ENCODE data around the gene DBN1. TPM values are rescaled to one million over a fixed set of nuclear protein-coding genes. Genes with fewer than 3 reads are reported as not detected.

DBN1 gene
- total RNA-seq, 1 experiment from 2014 or later, result 144 TPM

DNA sequence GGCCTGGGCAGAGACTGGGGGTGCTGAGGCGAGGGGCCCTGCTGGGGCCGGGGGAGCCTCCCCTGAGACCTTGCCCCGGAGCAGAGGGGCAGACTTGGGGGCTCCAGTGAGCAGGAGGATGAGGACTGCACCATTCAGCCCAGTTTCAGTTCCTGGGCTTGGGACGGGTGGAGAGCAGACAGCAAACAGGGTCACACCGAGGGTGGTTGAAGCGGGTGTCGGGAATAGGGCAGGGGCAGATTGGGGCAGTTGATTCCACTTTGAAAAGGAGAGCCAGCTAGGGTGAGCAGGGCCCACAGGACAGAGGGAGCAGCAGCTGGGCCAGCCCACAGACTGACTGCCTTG is 42.5 kb downstream of the DBN1 start:
- TF ChIP-seq, protein P1, sequence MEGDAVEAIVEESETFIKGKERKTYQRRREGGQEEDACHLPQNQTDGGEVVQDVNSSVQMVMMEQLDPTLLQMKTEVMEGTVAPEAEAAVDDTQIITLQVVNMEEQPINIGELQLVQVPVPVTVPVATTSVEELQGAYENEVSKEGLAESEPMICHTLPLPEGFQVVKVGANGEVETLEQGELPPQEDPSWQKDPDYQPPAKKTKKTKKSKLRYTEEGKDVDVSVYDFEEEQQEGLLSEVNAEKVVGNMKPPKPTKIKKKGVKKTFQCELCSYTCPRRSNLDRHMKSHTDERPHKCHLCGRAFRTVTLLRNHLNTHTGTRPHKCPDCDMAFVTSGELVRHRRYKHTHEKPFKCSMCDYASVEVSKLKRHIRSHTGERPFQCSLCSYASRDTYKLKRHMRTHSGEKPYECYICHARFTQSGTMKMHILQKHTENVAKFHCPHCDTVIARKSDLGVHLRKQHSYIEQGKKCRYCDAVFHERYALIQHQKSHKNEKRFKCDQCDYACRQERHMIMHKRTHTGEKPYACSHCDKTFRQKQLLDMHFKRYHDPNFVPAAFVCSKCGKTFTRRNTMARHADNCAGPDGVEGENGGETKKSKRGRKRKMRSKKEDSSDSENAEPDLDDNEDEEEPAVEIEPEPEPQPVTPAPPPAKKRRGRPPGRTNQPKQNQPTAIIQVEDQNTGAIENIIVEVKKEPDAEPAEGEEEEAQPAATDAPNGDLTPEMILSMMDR (IDR thresholded peaks at IDR 0.05; ENCODE audit: insufficient read depth in 1 of 2, low read depth in 1 of 2, low read length in 1 of 2, severe bottlenecking in 1 of 2, unreplicated experiment in 1 of 2), result no peak
- intact Hi-C loops (cut with micrococcal nuclease; ENCODE audit: unreplicated experiment), result no loop called here
- peaks cover 5% of the 10 kb centered on the region for H3K4me1 Mint-ChIP-seq (ENCODE audit: low read depth, unreplicated experiment)
- Histone ChIP-seq H3K4me3 (ENCODE audit: low read depth, low read length) (no peak overlapping the region), H3K27me3 (replicated peaks; ENCODE audit: control insufficient read depth, insufficient read depth, low read length) (no peaks in the 10 kb centered on the region), H3K4me1 (peaks cover 11% of the 10 kb centered on the region), H3K9me3 (no peaks in the 10 kb centered on the region), H3K36me3 (ENCODE audit: control insufficient read depth, insufficient read depth, low read length) (peaks cover 5% of the 10 kb centered on the region)
- ChIA-PET POLR2A (interaction anchor here (0.5 kb wide), 1 partner anchor 60 kb away, joined by 4 read pairs; no protein-coding TSS in a partner anchor), CTCF (interaction anchor here (1.0 kb wide), 1 partner anchor 27 kb away, joined by 6 read pairs; no protein-coding TSS in a partner anchor)
- no peak overlapping the region for H3K4me3 Mint-ChIP-seq (ENCODE audit: unreplicated experiment)
- H3K9me3 Mint-ChIP-seq (ENCODE audit: unreplicated experiment), result no peaks in the 10 kb centered on the region
- no peak overlapping the region for H3K27ac Mint-ChIP-seq (ENCODE audit: unreplicated experiment)
- BruUV-seq (replicated peaks), result no TSS peak
- no peaks in the 10 kb centered on the region for H3K27me3 Mint-ChIP-seq (ENCODE audit: insufficient read depth, unreplicated experiment)
- peaks cover 19% of the 10 kb centered on the region for H3K36me3 Mint-ChIP-seq (ENCODE audit: insufficient read depth, unreplicated experiment)
- DNase-seq, result no peak

DNA sequence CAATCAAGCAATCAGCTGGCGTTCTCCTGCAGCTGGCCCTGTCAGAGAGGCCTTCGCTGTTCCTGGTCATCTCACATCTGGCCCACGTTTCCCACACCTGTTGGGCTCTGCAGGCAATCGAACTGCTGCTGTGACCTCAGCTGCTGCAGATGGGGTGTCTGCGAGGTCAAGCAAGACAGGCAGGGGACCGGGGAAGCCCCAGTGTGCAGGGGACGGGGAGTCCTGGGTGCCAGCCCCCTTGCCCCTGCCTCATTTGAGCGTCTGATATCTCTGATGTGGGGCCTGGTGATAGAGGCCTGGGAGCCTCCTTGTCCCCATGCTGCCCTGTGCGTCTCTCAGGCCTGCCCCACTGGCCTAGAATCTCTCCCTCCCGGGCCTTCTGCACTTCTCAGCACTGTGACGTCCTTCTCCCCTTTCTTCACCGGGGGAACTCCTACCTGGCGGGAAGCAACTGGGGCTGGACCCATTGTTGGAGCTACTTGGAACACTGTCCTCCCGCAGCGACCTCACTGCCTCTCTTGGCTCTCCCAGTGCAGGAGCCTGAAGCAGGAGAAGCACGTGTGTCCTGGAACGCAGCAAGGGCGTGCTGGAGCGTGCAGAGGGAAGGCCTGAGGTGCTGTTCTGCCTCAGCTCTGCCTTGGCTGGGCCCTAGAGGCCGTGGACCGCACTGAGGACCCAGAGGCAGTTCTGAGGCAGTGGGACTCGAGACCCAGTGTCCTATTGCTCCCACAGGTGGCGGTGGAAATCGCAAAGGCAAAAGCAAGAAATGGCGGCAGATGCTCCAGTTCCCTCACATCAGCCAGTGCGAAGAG is 43.1 kb downstream of the DBN1 start:
- no TSS peak for BruUV-seq (replicated peaks)
- Mint-ChIP-seq H3K4me3 (ENCODE audit: unreplicated experiment) (no peak overlapping the region), H3K9me3 (ENCODE audit: unreplicated experiment) (no peaks in the 10 kb centered on the region), H3K4me1 (ENCODE audit: low read depth, unreplicated experiment) (peaks cover 8% of the 10 kb centered on the region), H3K36me3 (ENCODE audit: insufficient read depth, unreplicated experiment) (peaks cover 18% of the 10 kb centered on the region), H3K27ac (ENCODE audit: unreplicated experiment) (no peak overlapping the region), H3K27me3 (ENCODE audit: insufficient read depth, unreplicated experiment) (no peaks in the 10 kb centered on the region)
- TF ChIP-seq, protein P1 (IDR thresholded peaks at IDR 0.05; ENCODE audit: insufficient read depth in 1 of 2, low read depth in 1 of 2, low read length in 1 of 2, severe bottlenecking in 1 of 2, unreplicated experiment in 1 of 2), result no peak
- POLR2A ChIA-PET, result no interaction called here
- no peaks in the 10 kb centered on the region for H3K27me3 ChIP-seq (replicated peaks; ENCODE audit: control insufficient read depth, insufficient read depth, low read length)
- DNase-seq, result no peak
- CTCF ChIA-PET, result interaction anchor here (0.7 kb wide), 2 partner anchors 17 to 80 kb away, joined by 3 to 4 read pairs; no protein-coding TSS in a partner anchor
- no peak overlapping the region for H3K4me3 ChIP-seq (ENCODE audit: low read depth, low read length)
- peaks cover 14% of the 10 kb centered on the region for H3K4me1 ChIP-seq
- H3K9me3 ChIP-seq, result no peaks in the 10 kb centered on the region
- peaks cover 5% of the 10 kb centered on the region for H3K36me3 ChIP-seq (ENCODE audit: control insufficient read depth, insufficient read depth, low read length)
- intact Hi-C loops (cut with micrococcal nuclease; ENCODE audit: unreplicated experiment), result no loop called here

DNA sequence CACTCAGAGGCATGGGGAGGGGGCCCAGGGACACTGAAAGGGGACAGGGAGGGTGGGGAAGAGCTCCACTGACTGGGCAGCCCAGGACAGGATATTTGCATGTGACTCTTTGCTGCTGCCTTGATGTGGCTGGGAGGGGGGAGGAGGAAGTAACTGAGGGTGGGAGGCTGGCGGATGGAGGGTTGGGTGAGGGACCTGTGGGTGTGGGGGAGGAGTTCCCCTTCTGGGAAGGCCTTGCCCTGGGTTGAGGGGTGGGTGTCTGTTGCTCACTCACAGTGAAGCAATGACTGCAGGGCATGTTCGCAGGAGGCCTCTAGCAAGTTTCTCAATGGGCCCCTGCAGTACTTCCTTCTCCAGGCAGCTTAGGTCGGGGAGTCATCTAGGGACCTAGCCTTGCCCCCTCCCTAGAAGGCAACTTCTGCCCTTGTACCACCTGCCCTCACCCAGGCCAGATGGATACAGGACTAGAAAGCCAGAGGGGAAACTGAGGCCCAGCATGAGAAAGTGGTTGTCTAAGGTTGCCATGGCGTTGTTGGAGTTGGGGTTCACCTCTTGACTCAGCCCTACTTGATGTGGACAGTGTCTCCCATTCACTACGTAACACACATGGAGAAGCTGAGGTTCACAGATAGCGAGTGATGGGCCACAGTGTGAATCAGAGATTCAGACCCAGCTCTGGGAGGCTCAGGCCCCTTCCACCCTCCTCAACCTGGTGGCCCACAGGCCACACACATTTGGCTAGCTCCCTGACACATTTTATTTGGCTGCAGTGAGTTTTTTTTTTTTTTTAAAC is 44.0 kb downstream of the DBN1 start:
- Mint-ChIP-seq H3K27me3 (ENCODE audit: insufficient read depth, unreplicated experiment) (no peaks in the 10 kb centered on the region), H3K27ac (ENCODE audit: unreplicated experiment) (no peak overlapping the region), H3K4me1 (ENCODE audit: low read depth, unreplicated experiment) (peaks cover 12% of the 10 kb centered on the region), H3K9me3 (ENCODE audit: unreplicated experiment) (no peaks in the 10 kb centered on the region), H3K36me3 (ENCODE audit: insufficient read depth, unreplicated experiment) (peaks cover 18% of the 10 kb centered on the region), H3K4me3 (ENCODE audit: unreplicated experiment) (no peak overlapping the region)
- H3K4me1 ChIP-seq, result peaks cover 15% of the 10 kb centered on the region
- CTCF ChIA-PET, result interaction anchor here (0.7 kb wide), 2 partner anchors 16 to 79 kb away, joined by 3 to 4 read pairs; no protein-coding TSS in a partner anchor
- no peaks in the 10 kb centered on the region for H3K9me3 ChIP-seq
- no peaks in the 10 kb centered on the region for H3K27me3 ChIP-seq (replicated peaks; ENCODE audit: control insufficient read depth, insufficient read depth, low read length)
- no peak for DNase-seq
- intact Hi-C loops (cut with micrococcal nuclease; ENCODE audit: unreplicated experiment), result no loop called here
- H3K4me3 ChIP-seq (ENCODE audit: low read depth, low read length), result no peak overlapping the region
- TF ChIP-seq, protein P1 (IDR thresholded peaks at IDR 0.05; ENCODE audit: insufficient read depth in 1 of 2, low read depth in 1 of 2, low read length in 1 of 2, severe bottlenecking in 1 of 2, unreplicated experiment in 1 of 2), result no peak
- BruUV-seq (replicated peaks), result no TSS peak
- H3K36me3 ChIP-seq (ENCODE audit: control insufficient read depth, insufficient read depth, low read length), result peaks cover 2% of the 10 kb centered on the region
- POLR2A ChIA-PET, result interaction anchor here (0.7 kb wide), 1 partner anchor 8 kb away, joined by 5 read pairs; no protein-coding TSS in a partner anchor

Measured in Caco-2 (cell line).